ENCODE results near the gene RAB6B.

RAB6B gene

DNA sequence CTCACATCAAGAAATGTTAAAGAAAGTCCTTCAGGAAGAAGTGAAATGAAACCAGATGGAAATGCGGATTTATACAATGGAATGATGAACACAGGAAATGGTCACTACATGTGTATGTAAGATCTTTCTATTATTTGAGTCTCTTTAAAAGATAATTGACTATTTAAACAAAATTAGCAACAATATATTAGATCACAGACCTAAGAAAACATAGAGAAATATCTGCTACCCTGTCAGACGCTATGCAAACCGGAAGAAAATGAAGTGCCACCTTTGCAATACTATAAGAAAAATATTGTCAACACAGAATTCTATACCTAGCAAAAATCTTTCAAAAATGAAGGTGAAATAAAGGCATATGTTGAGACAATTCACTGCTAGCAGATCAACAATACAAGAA, 17.2 kb downstream of the RAB6B start:
- no peak for DNase-seq

DNA sequence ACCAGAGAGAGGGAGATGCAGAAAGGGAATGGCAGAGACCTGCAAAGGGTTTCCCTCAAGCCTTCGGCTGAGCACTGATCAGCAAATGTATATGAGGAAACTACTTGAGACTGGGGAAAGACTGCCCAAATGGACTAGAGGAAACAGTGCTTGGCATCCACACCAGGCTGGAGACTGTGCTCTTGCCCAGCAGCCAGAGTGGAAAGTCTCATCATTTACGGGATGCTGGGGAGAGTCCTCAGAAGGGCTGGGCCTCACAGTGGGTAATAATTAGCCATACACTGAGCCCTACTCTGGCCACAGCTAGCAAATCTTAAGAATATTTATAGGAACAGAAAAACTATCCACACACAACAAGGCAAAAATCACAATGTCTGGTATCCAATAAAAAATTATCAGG, 18.5 kb downstream of the RAB6B start:
- DNase-seq: no peak

DNA sequence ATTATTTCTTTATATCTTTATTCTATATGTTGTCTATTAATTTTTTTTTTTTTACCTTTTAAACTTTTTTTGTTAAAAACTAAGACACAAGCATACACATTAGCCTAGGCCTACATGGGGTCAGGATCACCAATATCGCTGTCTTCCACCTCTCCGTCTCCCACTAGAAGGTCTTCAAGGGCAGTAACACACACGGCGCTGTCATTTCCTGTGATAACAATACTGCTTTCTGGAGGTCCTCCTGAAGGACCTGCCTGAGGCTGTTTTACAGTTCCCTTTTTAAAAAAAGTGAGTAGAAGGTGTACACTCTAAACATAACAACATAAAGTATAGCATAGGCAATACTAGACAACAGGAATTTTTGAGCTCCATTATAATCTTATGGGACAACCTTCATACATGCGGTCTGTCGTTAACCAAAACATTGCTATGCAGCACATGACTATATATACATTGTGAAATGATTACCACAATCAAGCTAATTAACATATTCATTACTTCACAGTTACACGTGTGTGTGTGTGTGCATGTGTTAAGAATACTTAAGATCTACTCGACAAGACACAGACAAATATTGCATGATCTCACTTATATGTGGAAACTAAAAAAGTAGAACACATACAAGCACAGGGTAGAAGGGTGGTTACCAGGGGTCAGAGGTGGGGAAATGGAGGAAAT, 20.8 kb downstream of the RAB6B start:
- no peak for DNase-seq

DNA sequence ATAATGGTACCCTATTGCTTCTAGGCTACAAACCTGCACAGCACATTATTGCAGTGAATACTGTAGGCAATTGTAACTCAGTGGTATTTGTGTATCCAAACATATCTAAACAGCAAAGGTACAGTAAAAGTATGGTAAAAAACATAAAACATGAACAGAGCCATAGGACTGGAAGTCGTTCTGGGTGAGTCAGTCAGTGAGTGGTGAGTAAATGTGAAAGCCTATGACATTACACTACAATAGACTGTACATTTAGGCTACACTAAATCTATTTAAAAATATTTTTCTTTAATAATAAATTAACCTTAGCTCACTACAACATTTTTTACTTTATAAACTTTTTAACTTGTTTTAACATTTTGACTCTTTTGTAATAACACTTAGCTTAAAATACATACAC, 21.3 kb downstream of the RAB6B start:
- no peak for DNase-seq

DNA sequence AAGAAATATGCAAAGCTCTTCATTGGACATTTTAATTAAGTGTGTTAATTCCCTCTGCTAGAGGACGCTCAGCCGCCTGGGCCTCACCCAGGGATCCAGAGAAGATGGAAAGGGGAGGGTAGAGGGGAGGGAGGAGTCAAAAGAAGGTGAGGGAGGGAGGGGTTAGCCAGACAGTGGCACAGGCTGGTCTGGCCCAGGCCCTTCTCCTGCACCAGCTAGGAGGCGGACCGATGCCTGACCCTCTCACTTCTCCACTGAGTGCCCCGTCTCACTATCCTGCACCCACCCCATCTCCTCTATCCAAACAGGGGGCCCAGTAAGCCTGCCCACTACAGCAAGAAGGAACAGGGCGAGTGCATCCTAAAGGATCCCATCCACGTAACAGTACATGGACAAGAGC, 22.9 kb downstream of the RAB6B start:
- DNase-seq: no peak

DNA sequence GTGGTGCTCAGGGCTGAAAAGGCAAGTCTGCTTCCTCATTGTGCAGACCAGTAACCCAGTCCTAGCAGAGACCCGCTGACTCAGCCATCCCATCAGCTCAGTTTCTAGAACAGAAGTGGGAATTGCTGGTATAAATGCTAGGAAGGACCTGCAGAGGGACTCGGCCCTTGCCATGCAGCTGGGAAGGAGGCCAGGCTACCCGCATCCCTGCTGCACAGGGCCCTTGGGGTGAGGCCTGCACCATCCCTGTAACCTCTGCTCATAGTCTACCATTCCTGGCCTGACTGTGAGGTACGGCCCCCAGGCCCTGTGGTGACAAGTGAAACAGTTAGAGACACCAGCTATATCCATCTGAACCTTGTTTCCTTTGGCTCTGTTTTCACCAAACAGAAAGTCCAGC, 23.5 kb downstream of the RAB6B start:
- no peak for DNase-seq

DNA sequence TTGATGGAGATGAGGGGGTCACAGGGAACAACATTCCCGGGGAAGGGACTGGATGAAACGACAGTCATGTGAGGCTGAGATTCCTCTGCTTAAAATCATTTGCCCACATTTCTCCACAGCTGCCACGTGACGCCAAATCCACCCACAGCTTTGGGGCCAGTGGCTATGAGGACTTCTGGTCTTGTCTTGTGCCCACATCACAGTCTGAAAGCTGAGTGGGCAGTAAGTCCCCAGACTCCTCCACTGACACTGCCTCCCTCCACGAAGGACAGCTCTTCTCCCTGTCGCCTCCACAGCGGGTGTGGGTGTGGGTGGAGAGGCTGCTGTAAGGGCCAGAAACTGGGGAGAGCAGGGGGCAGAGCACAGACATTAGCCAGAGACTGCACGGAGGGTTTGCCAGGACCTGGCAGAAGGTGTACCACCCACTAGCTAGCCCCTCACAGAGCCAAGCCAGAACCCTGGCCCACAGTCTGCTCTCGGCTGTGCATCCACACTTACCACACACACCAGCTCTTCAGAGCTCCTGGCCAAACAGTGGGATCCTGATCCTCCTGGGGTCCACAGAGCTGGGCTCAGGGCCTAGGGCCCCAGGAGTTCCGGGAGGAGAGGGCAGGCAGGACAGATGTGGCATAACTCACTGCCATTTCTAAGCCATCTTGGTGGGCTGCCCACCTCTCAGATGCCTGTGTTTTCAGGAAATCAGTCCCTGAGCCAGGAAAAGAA, 24.2 kb downstream of the RAB6B start:
- DNase-seq: no peak

DNA sequence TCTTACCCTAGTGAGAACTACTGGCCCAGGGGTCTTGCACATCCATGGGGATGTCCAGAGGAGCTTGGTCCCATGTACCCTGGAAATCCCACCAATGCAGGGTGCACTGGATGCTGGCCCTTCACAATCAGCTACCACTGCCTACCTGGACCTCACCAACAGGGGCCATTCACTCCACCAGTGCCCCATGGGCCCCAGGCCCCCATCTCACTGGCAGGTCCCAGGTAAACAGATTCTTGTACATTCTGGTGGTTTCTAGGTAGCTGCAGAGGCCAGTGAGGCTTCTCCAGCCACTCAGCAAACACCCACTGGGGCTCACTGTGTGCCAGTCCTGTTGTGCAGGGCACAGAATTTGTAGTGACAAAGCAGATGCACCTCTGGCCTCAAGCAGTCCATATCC, 24.9 kb downstream of the RAB6B start:
- no peak for DNase-seq

DNA sequence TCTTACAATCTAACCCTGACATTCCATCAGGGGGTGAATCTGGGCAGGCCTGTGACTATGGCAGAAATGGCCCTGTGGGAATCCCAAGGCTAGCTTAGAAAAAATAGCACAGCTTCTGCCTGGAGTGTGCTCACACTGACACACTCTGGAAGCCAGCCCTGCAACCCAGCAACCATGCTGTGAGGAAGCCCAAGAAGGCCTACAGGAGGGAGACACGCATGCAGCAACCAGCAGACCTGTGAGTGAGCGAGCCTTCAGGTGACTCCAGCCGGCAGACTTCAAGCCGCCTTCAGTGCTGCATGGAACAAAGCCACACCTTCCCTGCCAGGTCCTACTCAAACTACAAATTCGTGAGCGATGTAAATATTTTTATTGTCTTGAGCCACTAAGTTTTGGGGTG, 26.1 kb downstream of the RAB6B start:
- DNase-seq: no peak

DNA sequence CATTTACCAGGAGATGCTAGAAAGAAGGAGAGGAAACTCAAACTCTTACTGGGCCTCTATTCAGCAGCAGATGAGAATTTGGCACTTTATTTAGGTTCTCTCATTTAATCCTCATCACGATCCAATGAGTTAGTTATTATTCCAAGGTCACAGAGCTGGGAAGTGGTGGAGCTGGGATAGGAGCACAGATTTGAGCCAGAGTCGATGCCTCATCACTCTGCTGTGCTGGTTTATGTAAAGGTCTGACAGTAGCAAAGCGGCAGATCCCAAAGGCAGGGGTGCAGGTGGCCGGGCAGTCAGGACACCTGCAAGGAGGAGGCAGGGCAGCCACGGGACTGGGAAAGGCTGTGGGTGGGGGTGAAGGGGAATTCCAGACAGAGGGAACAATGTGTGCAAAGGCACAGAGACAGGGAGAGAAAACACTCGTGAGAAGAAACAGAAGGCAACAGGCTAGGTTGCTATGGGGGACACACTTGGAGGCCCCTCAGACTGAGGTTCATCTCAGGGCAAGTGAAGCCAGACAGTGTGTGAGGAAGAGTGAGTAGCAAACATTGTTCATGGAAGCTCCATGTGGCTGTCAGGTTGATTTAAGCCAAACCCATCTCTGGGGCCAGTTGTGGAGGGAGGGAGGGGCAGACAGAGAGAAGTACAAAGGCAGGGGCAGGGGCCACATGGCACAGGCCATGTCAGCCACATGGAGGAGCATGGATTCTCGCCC, 26.8 kb downstream of the RAB6B start:
- no peak for DNase-seq

DNA sequence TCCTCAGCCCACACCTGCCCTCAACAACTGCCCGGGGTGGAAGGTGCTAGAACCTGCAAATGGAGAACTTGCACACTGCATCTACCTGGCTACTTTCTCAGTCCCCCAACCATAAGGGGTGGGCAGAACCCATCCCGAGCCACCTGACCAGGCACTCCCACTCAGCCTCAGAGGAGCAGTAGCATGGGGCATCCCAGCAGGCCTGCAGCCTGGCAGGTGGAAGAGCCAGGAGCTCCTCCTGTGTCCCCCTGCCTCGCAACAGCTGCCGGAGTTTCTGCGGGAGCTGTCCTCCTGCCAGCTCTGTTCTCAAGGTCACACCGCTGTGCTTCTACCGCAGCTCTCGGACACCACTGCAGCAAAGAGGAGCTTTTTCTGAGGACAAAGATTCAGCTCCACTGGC, 27.5 kb downstream of the RAB6B start:
- no peak for DNase-seq

DNA sequence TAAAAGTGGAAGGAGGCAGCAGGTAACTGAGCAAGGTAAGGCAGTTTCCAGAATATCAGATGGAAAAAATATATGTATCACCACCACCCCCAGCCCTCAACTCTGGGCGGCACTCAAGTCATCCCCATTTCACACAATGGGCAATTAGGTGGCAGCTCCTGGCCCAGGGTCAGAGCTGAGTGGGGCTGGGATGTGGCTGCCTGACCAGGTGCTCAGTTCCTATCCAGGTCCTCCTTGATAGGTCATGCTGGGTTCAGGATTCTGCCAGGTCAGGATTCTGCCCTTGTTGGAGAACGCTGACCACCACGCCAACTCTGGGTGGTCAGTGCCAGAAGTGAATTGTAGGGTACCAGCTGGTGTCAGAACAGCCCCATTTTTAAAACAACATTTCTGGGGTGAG, 29.5 kb downstream of the RAB6B start:
- no peak for DNase-seq

DNA sequence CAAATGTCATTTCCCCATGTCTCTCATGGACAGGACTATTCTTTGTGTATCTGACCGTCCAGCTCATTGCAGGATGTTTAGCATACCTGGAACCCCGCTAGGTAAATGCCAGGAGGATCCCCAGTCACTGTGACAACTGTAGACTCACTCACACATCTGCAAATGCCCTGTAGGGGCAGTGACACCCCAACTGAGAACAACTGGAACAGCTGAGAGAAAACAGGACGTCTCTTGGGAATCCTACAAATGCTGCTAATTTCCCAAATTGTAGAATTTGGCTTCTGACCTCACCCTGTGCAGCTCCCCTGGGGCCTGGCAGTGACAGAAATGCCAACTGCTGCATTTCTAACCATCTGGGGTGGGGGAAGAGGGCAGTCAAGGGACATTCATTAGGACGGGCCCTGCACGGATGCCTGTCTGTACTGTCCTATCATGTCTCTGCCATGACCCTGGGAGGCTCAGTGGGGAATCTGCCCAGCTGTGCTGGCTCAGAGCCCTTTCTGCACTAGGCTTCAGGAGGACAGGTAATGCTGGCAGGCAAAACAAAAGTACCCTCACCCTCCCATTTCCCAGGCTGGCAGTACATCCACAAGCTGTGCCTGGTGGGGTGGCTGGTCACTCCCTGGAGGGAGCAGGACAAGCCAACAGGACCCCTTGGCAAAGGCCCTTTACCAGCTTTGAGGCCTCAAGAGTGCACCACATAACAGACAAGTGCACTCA, 30.4 kb downstream of the RAB6B start:
- no peak for DNase-seq

DNA sequence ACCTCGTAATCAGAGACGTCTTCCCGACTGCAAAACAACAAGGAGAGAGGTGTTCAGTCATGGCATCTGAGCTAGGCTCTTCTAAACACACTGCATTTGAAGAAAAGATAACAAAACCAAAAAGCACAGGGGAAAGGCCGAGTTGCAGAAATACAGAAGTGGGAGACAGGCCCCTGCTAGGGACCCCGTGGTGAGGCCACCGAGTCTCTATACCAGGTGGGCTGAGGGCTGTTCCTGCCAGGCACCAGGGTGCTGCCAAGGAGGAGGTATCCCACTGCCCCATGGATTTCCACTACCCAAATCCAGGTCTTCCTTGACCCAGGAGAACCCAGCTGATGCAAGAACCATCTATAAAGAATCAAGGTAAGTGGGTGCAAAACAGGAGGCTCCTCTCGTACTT, 31.1 kb downstream of the RAB6B start:
- DNase-seq: no peak

DNA sequence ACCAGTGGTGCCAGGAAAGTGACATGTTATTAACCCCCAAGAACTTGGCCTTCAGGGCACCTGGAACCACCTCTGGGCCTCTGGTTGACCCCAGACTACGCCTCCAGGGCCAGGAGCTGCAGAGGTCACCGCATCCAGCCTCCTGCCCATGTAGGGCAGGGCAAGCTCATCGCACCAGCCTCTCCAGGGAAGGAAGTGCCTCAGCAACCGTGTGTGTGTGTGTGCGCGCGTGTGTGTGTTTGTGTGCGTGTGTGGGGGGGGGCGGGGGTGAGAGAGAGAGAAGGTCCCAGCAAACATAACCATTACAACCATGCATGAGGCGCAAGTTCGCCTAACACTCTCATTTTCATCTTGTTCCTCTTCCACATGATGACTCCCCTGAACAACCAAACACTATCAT, 31.8 kb downstream of the RAB6B start:
- no peak for DNase-seq

DNA sequence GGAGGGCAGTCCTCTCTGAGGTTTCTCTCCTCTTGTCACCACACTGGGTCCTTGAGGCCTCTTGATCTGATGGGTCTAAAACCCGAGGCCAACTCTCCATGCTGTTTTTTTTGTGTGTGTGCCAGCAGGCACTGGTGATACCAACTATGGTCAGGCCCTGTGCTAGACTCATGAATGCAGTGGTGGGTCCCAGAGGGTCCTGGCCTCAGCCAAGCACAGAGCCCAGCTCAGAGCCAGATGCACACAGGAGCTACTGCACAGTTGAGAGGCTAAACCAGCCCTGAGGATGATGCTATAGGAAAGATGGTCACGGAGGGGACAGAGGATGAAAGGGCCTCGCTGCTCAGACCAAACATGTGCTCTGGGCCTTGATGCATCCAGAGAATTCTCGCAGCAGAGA, 33.5 kb downstream of the RAB6B start:
- no peak for DNase-seq

DNA sequence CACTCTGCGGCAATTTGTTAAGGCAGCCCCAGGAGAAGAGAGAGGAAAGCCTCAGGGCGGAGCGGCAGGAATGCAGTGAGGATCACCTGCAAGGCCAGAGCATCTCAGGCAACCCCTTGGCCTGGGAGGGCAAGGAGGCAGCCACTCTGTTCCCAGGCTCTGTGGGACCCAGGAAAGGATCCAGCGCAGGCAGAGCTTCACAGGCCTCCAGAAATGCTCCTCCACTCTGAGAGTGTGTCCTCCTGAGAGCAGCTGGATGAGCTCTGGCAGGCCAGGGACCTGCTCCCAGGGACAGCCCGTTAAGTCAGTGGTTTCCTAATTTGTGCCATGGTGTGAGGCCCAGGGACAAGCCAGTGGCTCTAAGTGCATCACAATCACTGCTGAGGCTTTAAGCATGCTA, 35.2 kb downstream of the RAB6B start:
- no peak for DNase-seq

DNA sequence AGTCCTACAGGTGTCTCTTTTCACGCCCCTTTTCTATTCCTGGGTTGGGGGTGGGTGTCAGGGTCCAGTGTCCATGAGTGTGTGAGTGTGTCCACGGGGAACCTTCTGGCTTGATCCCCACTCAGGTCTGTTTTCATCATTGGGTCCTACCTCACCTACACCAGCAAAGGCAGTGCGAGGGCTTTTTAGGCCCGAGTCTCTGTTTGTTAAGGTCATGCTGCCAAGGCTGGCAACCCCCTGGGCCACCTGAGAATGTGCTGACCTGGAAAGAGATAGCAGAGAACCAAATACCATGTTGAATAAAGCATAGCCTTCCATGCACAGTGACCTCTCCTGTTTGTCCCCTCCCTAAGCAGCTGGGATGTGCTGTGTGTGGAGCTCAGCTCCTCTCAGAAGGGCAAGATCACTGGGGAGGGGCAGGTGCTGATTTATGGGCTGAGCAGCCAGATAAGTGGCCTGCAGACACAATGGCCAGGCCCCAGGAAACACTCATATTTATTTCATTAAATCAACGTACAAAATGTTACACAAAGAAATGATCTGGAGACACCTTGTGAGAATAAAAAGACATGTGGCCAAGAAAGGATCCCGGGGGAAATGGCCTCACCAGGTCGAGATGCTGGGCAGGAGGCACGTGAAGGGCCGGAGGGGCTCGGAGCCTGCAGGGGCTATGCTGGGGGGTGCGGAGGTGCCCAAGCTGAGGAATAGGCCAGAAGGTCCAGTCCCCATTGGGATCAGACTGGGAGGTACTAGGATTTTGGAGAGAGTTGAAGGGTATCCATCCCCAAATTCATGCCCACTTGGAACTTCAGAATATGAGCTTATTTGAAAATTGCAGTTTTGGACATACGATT, 36.1 kb downstream of the RAB6B start:
- DNase-seq: no peak

DNA sequence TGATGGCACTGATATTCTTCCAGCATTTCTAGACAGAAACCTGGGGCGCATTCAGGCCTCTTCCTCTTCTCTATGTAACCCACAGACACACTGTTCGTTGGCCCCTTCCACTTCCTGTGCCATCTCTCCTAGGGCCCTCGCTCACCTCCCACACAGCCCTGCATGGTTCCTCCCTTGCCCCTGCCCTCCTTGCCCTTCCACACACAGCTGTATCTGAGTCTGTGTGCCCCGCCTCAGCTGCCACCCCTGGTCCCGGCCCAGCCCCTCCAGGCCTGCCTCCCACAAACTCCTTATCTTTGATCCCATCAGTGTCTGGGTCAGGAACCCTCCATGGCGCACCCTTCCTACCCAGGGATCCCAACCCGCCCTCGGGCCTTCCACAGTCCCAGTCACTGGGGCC, 37.9 kb downstream of the RAB6B start:
- no peak for DNase-seq

DNA sequence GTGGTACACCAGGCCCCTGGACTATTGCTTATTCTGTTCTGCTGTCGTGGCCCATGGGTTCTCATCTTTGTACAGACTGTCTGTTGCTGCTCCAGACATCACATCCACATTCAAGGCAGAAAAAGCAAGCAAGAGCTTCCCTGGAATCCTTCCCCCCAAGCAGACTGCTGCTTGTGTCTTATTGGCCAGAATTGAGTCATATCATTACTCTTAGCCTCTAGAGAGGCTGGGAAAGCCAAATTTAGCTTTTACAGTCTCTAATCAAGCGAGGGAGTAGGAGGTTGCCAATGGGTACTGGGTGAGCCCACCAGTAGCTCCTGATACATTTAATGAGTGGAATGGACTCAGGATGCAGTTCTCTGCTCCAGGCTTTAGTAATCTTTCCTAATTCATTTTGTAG, 39.4 kb downstream of the RAB6B start:
- no peak for DNase-seq

DNA sequence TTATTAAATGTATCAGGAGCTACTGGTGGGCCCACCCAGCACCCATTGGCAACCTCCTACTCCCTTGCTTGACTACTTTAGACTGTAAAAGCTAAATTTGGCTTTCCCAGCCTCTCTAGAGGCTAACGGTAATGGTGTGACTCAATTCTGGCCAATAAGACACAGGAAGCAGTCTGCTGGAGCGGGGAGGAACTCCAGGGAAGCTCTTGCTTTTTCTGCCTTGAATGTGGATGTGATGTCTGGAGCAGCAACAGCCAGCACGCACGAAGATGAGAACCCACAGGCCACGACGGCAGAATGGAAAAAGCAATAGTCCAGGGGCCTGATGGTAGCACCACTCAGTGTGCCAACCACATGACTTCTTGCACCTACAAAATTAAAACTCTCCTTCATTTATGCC, 39.9 kb downstream of the RAB6B start:
- no peak for DNase-seq

DNA sequence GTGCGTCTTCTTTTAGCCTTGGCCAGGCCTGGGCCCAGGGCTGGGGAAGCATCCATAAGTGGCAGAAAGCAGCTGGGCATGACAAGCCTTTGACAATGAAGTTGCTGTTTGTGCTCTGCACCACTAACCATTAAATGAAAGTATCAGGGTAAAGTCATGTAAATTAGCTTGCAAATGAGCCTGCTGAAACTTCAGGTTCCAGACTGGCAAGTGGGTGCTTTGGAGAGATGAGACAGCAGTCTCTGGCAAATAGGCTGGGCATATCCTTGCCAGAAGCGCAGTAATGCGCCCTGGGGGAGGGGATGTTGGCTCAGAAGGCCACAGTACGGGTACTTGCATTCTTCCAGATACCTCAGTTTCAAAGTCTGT, 40.7 kb downstream of the RAB6B start:
- no peak for DNase-seq

Data from NCI-H524 treated with DMSO at 0.1 percent for 48 hours (cell line).